NCI-H69 (cell line): ENCODE data around the gene FIGNL1.

Source experiments
- DNase-seq: peaks from one replicate; lab custom pipeline; 2025; lab: John Stamatoyannopoulos, UW

Gene FIGNL1

DNA sequence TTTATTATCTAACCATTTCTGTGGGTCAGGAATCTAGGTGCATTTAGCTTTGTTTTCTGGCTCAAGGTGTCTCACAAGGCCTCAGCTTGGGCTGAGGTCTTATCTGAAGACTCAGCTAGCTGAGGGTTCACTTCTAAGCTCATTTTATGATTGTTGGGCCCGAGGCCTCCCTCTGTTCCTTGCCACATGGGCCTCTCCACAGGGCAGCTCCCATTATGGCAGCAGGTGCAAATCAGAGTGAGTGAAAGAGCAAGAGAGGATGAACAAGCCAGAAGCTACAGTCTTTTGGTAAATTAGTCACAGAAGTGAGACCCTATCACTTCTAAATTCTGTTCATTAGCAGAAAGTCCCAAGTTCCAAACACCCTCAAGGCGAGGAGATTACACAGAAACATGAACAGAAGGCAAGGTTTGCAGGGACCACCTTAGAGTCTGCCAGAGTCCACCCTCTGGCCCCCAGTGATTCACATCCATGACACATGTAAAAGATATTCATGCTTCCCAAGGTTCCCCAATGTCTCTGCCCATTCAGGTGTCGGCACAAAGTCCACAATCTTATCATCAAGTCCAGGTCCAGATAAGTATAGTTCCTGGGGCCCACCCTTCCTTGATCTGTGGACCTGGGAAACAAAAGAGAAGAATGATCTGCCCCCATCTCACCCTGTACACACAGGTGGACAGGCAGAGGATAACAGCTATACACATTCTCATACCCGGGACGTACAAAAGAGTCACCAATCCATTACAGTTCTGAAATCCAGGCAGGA is 23.7 kb downstream of the FIGNL1 start:
- no peak for DNase-seq

DNA sequence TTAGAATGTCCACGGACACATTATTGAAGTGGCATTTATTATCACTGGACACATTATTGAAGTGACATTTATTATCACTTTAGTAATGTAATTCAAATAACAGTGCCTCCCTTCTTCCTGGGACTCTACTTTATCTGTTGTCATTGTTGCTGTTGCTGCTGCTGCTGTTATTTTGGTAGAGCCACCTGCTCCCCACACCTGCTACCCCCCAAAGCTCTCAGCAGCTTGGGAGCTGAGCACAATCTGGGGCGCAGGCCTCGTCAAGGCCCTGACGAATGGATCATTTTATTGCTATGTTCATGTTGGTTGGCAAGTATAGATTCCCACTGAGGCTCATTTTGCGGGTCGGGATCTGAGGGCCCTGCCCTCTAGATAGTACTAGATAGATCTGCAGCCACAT is 24.8 kb downstream of the FIGNL1 start:
- DNase-seq: no peak

DNA sequence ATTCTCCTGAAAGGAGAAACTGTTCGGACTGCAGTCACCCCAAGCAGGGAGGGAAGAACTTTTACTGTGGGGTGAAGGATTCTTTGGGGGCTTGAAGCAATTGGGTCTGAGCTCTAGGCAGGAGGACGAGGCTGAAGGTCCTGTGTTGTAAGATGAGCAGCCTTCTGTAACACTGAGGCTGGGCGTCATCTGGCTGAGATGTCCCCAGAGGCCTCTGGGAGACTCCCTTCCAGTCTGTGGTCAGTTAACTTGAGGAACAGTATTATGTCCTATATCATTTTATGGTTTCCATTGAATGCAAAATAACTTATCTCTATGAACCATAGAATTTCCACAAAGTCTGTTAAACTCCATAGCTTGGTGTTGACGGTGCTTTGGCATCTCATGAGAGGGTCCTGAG is 26.3 kb downstream of the FIGNL1 start:
- DNase-seq: no peak

DNA sequence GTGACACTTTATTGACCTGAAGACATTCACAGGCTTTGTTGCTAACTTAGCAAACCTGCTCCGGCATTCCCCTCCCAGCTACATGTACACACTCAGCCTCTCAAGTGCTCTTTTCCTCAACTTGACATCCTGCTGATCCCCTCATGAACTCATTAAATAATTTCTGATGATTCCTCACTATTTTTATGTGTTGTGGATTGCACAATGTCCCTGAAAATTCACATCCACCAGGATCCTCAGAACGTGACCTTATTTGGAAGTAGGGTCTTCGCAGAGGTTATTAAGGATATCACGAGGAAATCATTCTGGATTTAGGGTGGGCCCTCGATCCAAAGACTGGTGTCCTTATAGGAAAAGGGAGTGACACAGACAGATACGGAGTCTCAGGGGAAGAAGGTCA is 27.3 kb downstream of the FIGNL1 start:
- no peak for DNase-seq

DNA sequence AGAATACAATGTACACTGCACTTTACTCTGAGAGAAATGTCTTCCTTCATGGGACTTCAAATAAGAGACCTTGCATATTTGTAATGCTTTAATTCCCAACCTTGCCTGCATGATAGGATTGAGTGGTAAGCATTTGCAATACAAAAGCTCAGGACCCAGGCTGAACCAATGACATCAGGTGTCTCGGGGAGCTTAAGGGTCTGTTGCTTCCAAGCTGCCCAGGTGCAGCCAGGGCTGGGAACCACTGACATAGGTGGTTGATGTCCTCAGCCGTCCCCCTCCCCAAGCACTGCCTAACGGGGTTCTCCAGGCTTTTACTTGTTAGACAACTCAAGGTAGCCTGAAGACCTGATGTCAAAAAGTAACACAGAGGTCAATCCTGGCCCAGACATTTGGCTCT is 29.1 kb downstream of the FIGNL1 start:
- no peak for DNase-seq

DNA sequence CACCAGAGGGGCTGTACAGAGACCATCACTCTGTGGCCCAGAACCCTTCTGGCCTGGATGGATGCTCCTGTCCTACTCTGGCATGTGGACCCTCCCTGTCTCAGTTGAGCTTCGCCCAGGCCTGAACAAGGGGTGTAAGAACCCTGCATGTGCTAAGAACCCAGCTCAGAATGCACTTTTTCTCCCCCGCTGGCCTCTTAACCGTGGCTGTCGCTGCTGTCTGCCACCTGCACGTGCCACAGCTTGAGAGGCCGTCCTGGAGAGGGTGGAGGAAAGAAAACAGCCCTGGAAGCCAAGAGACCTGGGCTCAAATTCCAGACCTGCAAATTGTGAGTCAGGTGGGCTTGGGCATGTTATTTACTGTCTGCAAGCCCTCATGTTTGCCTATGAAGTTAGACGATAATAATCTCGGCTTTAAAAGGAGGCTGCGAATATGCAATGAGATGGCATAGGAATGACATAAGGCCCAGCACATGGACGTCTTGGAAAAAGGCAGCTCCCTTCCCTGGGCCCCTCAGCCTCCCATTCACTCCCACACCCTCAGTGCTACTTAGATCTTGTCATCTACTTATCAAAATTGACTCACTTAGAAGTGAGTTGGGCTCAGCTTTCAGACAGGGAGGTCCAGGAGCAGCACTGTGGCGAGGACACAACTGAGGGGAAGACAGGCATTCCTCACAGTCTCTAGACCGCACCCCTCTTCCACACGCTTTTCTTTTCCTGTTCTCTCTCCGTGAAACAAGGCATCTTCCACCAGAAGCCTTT is 31.4 kb downstream of the FIGNL1 start:
- no peak for DNase-seq

DNA sequence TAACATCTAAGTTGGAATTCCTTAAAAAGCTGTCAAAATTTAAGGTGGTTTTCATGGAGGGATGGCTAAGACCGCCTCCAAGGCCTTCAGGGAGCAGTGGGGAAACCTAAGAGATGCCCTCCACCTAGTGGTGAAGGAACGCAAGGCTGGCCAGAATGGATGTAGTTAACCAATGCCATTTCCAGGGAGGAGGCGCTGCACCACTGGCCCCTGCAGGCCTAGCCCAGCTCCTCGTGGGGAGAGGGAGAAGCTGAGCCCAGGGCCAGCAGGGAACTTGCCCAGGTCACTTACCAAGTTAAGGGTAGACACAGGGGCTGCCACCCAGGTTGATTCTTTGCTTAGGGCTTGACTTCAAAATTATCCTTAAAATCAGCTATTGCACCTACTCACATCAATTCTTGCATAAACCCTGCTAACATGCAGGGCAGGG is 32.0 kb downstream of the FIGNL1 start:
- peak; percentile 87 for DNase-seq

DNA sequence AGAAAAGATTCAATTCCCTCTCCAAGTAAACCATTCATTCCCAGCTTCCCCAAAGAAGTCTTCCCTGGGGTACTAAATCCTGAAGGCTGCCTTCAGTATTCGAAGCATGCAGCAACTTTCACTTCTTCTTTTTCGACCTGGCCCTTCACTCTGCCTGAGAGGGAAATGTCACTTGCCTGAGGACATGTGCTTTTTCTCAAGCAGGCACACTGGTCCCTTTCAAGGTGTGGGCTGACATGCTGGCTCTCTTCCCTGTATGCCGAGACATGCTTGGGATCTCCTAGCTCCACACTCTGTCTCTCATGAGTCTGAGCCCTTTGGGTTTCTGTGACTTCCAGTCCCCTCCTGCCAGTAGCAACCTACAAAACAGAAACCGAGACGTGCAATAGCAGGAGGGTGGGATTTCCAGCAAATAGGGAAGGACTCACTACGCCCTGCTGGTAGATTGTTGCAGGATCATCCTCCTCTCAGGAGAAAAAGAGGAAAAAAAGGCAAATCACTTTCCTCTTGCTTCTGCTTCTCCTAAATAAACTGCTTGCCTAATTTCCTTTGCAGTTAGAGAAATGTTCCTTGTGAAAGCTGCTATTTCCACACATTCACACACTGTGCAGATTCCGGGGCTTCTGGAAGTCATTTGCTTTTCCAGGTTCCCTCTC is 33.5 kb downstream of the FIGNL1 start:
- no peak for DNase-seq

DNA sequence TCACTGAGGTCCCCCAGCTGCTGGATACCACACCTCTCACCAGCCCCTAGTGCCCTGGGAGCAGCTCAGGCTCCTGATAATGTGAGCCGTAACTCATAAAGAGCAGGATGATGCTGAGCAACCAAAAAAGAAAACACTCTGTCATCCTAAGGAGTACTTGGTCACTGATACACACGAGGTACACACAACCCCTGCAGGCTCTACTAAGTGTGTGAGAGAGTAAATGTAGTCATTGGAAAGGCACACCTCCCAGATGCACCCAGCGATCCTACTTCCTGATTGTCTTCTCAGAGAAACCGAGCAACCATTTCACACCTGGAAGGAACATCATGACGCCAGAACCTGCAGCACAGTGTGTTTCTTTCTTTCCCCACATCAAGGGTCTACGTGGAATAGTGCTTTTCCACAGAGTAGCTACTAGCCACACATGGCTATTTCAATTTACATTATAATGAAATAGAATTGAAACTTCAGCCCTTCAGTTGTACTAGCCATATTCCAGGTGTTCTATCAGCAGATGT is 34.2 kb downstream of the FIGNL1 start:
- DNase-seq: no peak

DNA sequence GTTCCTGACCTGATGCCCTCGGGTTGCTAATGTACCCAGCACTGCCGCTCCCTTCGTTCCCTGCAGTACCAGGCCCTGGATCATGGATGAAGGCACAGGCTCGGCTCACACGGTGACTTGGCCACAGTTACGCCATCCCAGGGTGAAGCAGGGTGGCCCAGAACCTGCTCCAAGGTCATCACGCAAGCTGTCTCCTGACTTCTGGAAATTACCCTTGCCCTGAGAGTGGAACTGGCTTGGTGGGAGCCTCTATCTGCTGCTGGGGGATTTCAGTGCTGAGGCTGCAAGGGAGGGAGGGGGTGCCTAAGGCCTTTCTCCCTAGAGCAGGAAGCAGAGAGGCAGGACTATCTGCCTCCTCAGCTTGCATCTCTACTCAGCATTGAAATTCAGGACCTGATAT is 36.6 kb downstream of the FIGNL1 start:
- no peak for DNase-seq

DNA sequence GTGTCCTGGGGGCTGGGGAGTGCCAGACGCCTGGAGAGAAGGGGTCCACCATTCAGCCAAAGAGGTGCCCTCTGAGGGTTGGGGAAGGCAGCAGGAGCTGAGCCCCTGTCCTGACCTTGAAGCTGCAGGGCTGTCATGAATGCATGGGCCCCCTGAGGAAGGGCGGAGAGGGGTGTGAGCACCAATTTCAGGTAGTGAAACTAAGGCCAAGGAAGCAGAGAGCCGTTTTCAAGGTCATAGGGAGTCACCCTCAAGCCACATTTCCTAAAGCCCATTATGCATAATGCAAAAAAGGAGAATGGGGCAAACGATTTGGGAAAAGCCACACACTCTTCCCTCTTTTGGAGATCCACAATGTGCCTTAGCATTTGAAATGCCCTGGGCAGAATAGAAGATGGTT is 37.2 kb downstream of the FIGNL1 start:
- DNase-seq: no peak

DNA sequence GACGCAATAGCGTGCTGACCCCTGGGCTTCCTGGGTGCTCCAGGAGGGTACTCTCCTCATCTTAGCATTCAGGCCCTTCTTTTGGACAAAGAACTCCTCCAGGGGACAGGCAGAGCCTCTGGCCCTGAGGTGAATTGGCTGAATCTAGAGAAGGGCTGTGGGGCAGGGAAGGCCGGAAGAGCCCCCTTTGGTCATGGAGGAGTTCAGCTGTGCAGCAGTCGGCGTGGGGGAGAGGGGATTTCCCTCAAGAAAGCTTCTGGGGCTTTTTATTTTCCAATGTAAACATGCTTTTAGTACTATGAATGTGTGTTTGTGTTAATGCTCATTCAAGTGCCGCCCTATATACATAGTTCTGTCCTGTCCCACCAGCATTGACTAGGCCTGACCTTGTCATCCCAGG is 38.8 kb downstream of the FIGNL1 start:
- DNase-seq: no peak

DNA sequence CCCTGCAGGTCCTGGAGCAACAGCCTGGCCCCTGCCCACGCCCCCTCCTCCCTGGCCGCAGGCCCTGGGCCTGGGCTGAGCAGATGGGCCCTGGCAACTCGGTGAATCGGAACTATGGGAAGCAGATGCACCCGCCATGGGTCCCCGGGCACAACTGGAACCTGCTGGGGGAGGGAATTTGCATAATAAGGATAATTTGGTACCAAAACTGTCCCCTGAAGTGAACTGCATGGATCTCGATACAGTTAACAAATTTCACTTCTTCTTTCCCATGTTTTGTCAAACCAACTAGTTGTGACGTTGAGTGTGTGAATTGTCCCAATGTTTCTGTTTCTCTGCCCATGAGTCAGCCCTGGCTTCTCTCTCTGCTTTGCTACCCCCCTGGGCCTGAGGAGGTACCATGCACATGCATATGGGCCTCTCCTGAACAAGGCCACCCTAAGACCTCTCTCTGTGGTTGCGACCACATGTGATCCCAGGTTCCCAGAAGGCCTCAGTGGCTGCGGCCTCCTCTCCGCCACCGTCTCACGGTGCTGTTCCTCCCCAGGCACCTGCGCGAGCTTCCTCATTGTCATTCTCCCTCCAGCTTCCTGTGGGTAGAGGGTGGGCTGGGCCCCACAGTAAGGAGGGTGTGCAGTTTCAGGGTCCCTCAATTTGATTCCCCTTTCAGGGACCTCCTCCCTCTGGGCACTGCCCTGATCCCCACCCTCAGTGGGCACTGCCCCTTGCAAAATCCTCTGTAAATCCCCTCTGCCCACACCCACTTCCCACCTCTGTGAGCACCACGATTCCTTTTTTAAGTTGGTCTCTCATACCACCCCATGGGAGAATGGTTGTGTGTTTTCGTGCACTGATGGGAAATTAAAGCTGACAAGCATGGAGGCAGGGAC is 40.0 kb downstream of the FIGNL1 start:
- no peak for DNase-seq

DNA sequence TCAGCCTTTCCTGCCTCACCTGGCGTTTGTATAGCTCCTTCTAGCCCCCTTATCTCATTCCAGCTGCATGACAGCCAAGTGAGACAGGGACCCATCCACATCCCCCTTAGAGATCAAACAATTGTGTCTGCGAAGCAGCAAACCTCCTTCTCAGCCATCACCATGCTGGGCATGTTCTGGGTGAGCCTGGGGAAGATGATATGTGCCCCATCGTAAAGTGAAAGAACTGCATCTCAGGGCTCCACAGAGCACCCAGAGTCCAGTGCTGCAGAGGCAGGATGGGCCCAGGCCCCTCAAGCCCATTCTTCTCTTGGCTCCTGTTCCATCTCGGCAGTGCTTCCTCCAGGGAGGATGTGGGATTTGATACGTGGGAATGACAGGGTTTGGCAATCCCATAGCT is 43.2 kb downstream of the FIGNL1 start:
- DNase-seq: no peak

DNA sequence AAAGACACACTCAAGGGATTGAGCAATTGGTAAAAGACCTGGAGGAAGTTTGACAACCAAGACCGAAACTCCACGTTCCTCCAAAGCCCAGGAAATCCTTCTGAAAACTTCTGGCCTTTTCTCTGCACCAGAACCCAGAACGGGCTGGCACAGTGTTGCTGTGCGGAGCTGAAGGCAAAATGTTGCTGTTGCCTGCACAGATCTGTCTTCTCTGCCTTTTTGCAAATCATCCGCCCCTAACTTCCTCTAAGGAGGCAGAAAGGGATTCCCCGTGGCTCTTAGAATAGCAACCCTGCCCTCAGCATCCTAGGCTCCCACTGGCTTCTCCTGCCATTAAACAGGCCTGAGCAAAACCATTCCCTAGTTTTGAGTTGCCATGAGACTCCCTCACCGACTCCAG is 44.9 kb downstream of the FIGNL1 start:
- no peak for DNase-seq

DNA sequence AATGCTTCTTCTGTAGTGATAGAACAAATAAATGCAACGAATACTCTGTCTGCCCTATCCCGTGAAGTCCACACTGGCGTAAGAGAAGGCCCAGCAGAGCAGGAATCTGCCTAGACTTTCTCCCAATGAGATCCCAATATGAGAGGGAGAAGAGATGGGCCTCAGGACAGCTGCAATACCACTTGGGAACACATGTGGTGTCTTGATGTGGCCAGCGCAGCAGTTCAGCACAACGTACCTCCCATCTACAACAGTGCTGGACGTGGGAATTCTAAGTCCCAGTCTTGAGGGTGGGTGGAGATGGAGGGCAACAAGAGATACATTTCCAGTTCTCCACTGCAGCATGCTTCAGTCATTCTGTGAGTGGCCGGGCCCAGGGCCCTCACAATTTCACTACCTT is 45.8 kb downstream of the FIGNL1 start:
- DNase-seq: peak; percentile 8

DNA sequence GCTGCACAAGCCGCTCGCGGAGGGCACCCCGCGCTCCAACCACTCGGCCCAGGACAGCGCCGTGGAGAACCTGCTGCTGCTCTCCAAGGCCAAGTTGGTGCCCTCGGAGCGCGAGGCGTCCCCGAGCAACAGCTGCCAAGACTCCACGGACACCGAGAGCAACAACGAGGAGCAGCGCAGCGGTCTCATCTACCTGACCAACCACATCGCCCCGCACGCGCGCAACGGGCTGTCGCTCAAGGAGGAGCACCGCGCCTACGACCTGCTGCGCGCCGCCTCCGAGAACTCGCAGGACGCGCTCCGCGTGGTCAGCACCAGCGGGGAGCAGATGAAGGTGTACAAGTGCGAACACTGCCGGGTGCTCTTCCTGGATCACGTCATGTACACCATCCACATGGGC is 50.0 kb downstream of the FIGNL1 start:
- DNase-seq: no peak

DNA sequence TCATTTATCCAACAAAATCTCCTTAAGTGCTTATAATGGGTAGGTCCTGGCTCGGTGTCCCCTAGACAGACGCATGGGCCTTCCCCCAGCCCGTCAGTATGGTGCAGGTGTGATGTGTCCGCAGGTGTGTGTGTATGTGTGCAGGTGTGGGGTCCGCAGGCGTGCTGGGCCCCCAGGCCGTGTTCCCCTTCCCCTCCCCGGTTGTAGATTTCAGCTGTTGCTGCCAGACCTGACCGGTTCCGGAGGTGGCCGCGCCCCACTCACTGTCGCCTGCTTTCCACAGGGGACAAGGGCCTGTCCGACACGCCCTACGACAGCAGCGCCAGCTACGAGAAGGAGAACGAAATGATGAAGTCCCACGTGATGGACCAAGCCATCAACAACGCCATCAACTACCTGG is 50.5 kb downstream of the FIGNL1 start:
- DNase-seq: no peak

DNA sequence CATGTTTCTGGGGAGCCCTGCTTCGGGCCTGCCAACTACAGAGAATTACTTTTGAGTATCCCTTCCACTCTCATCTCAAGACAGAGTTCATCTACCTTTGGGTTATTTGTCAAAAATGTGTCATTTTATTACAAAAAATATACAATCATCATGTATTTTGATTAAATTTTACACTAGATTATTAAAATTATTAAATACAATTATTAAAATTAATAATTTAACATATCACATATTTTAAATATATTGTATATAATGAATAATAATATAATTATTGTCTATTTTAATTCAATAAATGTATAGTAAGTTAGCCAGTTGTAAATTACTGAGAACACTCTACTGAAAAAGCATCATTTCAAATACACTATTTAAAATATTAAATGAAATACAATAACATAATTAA is 50.9 kb downstream of the FIGNL1 start:
- DNase-seq: no peak

DNA sequence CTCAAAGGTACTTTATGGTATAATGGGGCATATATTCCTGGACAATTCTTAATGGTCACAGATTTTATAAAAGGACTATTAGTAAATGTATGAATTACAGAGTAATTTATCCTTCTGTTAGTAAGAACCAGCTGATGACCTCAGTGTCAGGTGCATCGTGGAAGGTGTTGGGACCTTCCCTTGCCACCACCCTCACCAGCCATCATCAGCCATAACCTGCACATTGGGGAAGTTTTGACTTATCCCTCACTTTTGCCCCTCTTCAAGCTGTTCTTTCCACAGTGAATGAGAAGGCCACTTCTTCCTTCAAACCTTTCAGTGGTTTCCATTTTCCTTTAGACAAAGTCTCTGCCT is 52.2 kb downstream of the FIGNL1 start:
- no peak for DNase-seq

DNA sequence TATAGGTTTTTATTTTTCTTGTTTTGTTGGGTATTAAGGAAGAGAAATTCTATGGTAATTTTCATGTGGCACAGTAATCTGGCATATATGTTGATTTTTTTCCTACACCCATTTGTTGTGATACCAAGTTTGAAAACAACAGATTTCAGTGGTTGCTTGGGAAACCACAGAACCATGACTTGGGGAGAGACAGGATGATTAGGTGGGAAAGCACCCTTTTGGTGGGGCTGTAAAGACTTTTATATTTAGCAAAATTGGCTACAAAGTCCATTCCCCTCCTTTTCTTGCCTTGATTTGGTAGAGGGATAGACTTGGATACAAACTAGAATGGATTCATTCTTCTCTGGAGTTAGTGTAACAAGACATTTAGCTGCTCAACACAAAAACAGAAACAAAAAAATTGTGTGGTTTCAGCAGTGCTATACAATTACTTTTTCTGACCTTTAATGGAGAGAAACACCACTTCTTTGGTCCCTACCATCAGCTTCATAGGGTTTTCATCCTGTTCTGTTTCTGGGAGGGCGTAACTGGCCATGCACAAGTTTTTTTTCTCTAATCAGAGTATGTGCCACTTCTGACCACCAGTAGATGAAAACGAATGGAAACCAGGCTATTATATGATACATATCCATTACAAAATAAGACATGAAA is 52.7 kb downstream of the FIGNL1 start:
- no peak for DNase-seq
